GM21825 (cell line): ENCODE results near the gene MON2.

ENCODE experiments used
- ATAC-seq: cut with Tn5 transposase; IDR thresholded peaks from one replicate; pipeline ENCODE4 v1.9.1; 2021; ENCODE audit warnings: mild to moderate bottlenecking, moderate library complexity; ENCODE audit not compliant: unreplicated experiment

MON2 gene

GRCh38 chr12:62604373-62604772 is 137.7 kb downstream of the MON2 start:
- no peak for ATAC-seq

- ATAC-seq = no peak
Measured at GRCh38 chr12:62604871-62605270, 138.2 kb downstream of the MON2 start.

- no peak for ATAC-seq
Measured at GRCh38 chr12:62605981-62606380, 139.4 kb downstream of the MON2 start.

GRCh38 chr12:62606654-62607053 is 140.0 kb downstream of the MON2 start:
- ATAC-seq = no peak

GRCh38 chr12:62613081-62613480 is 146.5 kb downstream of the MON2 start:
- no peak for ATAC-seq

- ATAC-seq = no peak
Measured at GRCh38 chr12:62618319-62618718, 151.7 kb downstream of the MON2 start.

- no peak for ATAC-seq
Measured at GRCh38 chr12:62618930-62619329, 152.3 kb downstream of the MON2 start.

GRCh38 chr12:62621101-62621638 is 154.5 kb downstream of the MON2 start:
- ATAC-seq = no peak

GRCh38 chr12:62622177-62622576 is 155.6 kb downstream of the MON2 start:
- no peak for ATAC-seq

GRCh38 chr12:62625228-62625627 is 158.6 kb downstream of the MON2 start:
- no peak for ATAC-seq

- ATAC-seq = no peak
Measured at GRCh38 chr12:62627181-62627580, 160.6 kb downstream of the MON2 start.

- ATAC-seq = no peak
Measured at GRCh38 chr12:62629413-62629812, 162.8 kb downstream of the MON2 start.

GRCh38 chr12:62629971-62630739 is 163.5 kb downstream of the MON2 start:
- ATAC-seq = no peak

GRCh38 chr12:62631471-62632410 is 165.1 kb downstream of the MON2 start:
- ATAC-seq = peak; percentile 80

GRCh38 chr12:62632411-62632918 is 165.8 kb downstream of the MON2 start:
- ATAC-seq = peak; percentile 27

GRCh38 chr12:62635649-62636048 is 169.0 kb downstream of the MON2 start:
- ATAC-seq = no peak

GRCh38 chr12:62637679-62638078 is 171.1 kb downstream of the MON2 start:
- ATAC-seq = no peak

GRCh38 chr12:62640910-62641448 is 174.4 kb downstream of the MON2 start:
- ATAC-seq = peak; percentile 84

GRCh38 chr12:62642486-62642885 is 175.9 kb downstream of the MON2 start:
- ATAC-seq = no peak

GRCh38 chr12:62643486-62643885 is 176.9 kb downstream of the MON2 start:
- no peak for ATAC-seq

GRCh38 chr12:62646566-62646965 is 179.9 kb downstream of the MON2 start:
- ATAC-seq = no peak
